Measurements from ENCODE around the gene OR52B2. TPM values are rescaled to one million over a fixed set of nuclear protein-coding genes. Genes with fewer than 3 reads are reported as not detected.
"Not testable (repeated sequence)": the region's sequence is repeated elsewhere in the genome, so short reads cannot be mapped to it uniquely, and the experiment has no call there.

Gene OR52B2
- total and polyA plus RNA-seq, 9 of the 15 experiments (the other 6 are each of a cell fraction or from before 2014, with no cell fraction given): not detected

GRCh38 chr11:6151117-6151516 is 19.0 kb downstream of the OR52B2 start:
- DNase-seq (ENCODE audit: extremely low read depth in 1 of 4, low spot score in 3 of 4): no peak
- Histone ChIP-seq H3K27me3 (ENCODE audit: control insufficient read depth in 2 of 2, insufficient read depth in 2 of 2, low read length in 2 of 2) (no peaks in the 10 kb centered on the region), H2AFZ (ENCODE audit: low read depth, low read length) (no peak overlapping the region), H3K9me3 (replicated peaks; ENCODE audit: control insufficient read depth, insufficient read depth, low read depth, low read length) (no peaks in the 10 kb centered on the region), H3K36me3 (ENCODE audit: control insufficient read depth, insufficient read depth, low read length) (no peaks in the 10 kb centered on the region), H4K20me1 (replicated peaks; ENCODE audit: control insufficient read depth, insufficient read depth, low read length) (no peaks in the 10 kb centered on the region), H3K9ac (ENCODE audit: insufficient read depth in 1 of 2, low read depth in 2 of 2, low read length in 2 of 2) (no peak overlapping the region), H3K4me3 (no peak overlapping the region), H3K4me1 (replicated peaks in 1 of 2; ENCODE audit: control insufficient read depth in 2 of 2, insufficient read depth in 2 of 2, low read length in 2 of 2) (no peaks in the 10 kb centered on the region), H3K4me2 (ENCODE audit: insufficient read depth, low read length) (no peak overlapping the region), H3K9me1 (ENCODE audit: control insufficient read depth, insufficient read depth, low read length) (no peaks in the 10 kb centered on the region), H3K79me2 (ENCODE audit: control insufficient read depth, insufficient read depth, low read length) (no peaks in the 10 kb centered on the region), H3K27ac (ENCODE audit: extremely low read depth, low read depth, low read length) (no peak overlapping the region)
- ChIA-PET POLR2A (no interaction called here), CTCF (ENCODE audit: low intra/inter-chr PET ratio) (no interaction called here)
- no peak for FAIRE-seq
- intact Hi-C loops (cut with micrococcal nuclease) (no loop called here), in situ Hi-C loops (cut with MboI) (no loop called here)
- WGBS (ENCODE audit: insufficient coverage, low coverage, missing lambda C conversion rate): 9% methylated on average over 1 of the region's 1 CpG
- no peak for ATAC-seq
- TF ChIP-seq NFIX (CRISPR knock-in tag; IDR thresholded peaks at IDR 0.05; ENCODE audit: low read depth) (peak; percentile 63; the same call in 1 of the 2 replicates), NFIC (IDR thresholded peaks at IDR 0.05) (peak; percentile 78), TEAD1 (CRISPR knock-in tag; IDR thresholded peaks at IDR 0.05) (no peak), SRSF1 (IDR thresholded peaks at IDR 0.05; ENCODE audit: low read depth, low read length) (no peak), SPI1 (IDR thresholded peaks at IDR 0.05; ENCODE audit: borderline replicate concordance, low read depth, low read length) (no peak), ZNF583 (CRISPR knock-in tag; IDR thresholded peaks at IDR 0.05) (no peak), ZNF408 (CRISPR knock-in tag; IDR thresholded peaks at IDR 0.05; ENCODE audit: low read depth) (no peak), ZNF668 (CRISPR knock-in tag; IDR thresholded peaks at IDR 0.05) (no peak)
- BruUV-seq (replicated peaks): no TSS peak

DNA sequence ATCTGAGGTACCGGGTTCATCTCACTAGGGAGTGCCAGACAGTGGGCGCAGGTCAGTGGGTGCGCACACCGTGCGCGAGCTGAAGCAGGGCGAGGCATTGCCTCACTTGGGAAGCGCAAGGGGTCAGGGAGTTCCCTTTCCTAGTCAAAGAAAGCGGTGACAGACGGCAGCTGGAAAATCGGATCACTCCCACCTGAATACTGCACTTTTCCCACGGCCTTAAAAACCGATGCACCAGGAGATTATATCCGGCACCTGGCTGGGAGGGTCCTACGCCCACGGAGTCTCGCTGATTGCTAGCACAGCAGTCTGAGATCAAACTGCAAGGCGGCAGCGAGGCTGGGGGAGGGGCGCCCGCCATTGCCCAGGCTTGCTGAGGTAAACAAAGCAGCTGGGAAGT is 26.4 kb downstream of the OR52B2 start:
- CTCF ChIA-PET (ENCODE audit: low intra/inter-chr PET ratio); ATAC-seq; H3K4me3 ChIP-seq; H3K27ac ChIP-seq (ENCODE audit: extremely low read depth, low read depth, low read length); H3K36me3 ChIP-seq (ENCODE audit: control insufficient read depth, insufficient read depth, low read length); H3K4me1 ChIP-seq (replicated peaks in 1 of 2; ENCODE audit: control insufficient read depth in 2 of 2, insufficient read depth in 2 of 2, low read length in 2 of 2); H3K27me3 ChIP-seq (ENCODE audit: control insufficient read depth in 2 of 2, insufficient read depth in 2 of 2, low read length in 2 of 2); in situ Hi-C loops (cut with MboI); H3K9ac ChIP-seq (ENCODE audit: insufficient read depth in 1 of 2, low read depth in 2 of 2, low read length in 2 of 2); H3K79me2 ChIP-seq (ENCODE audit: control insufficient read depth, insufficient read depth, low read length); H2AFZ ChIP-seq (ENCODE audit: low read depth, low read length); intact Hi-C loops (cut with micrococcal nuclease); H4K20me1 ChIP-seq (replicated peaks; ENCODE audit: control insufficient read depth, insufficient read depth, low read length); BruUV-seq (replicated peaks); DNase-seq (ENCODE audit: extremely low read depth in 1 of 4, low spot score in 3 of 4); FAIRE-seq; H3K9me3 ChIP-seq (replicated peaks; ENCODE audit: control insufficient read depth, insufficient read depth, low read depth, low read length); H3K9me1 ChIP-seq (ENCODE audit: control insufficient read depth, insufficient read depth, low read length): not testable (repeated sequence)
- POLR2A ChIA-PET: interaction anchor here (0.7 kb wide), 1 partner anchor 716 kb away, joined by 3 read pairs; no protein-coding TSS in a partner anchor
- 0 out of 2 replicates have a peak overlapping the region, but pooled peaks have one; percentile 11 for H3K4me2 ChIP-seq (ENCODE audit: insufficient read depth, low read length)
- WGBS (ENCODE audit: insufficient coverage, low coverage, missing lambda C conversion rate): 0% methylated on average over 5 of the region's 21 CpGs

Data from K562 (cell line).